Measurements from ENCODE around the gene ARHGAP8. TPM values are rescaled to one million over a fixed set of nuclear protein-coding genes. Genes with fewer than 3 reads are reported as not detected.

The ARHGAP8 gene
- total and polyA plus RNA-seq, 10 of the 15 experiments (the other 5 are each of a cell fraction or from before 2014, with no cell fraction given) = 0.33 TPM; not detected in 9

DNA sequence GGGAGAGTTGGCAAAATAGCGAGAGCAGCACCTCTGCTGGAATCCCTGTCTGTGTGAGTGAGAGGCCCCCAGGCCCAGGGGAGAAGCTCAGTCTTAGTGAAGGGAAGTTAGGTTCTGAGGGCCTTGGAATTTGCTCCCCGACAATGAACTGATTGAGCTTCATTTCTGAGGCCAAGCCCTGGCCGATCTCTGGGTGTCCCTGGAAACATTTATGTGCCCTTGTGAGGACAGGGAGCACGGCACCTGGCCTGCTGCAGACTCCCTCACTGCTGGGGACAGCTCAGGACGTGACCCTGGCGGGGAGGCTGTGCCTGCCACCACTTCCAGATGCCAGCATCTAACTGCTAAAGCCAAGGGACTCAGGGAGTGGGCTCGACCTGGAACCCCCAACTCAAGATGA lies 52.0 kb downstream of the ARHGAP8 start:
- no peak for TF ChIP-seq MYC (IDR thresholded peaks at IDR 0.05; ENCODE audit: insufficient read depth, insufficient read length, insufficient replicate concordance, low read length, severe bottlenecking)
- no peak for TF ChIP-seq NFXL1 (IDR thresholded peaks at IDR 0.05; ENCODE audit: borderline replicate concordance)
- TF ChIP-seq ASH2L (IDR thresholded peaks at IDR 0.05; ENCODE audit: borderline replicate concordance, low read depth) = no peak
- TF ChIP-seq ZBED1 (IDR thresholded peaks at IDR 0.05; ENCODE audit: borderline replicate concordance) = no peak
- no peak for TF ChIP-seq FOXM1 (IDR thresholded peaks at IDR 0.05; ENCODE audit: low read depth, low read length)
- TF ChIP-seq, protein P1, sequence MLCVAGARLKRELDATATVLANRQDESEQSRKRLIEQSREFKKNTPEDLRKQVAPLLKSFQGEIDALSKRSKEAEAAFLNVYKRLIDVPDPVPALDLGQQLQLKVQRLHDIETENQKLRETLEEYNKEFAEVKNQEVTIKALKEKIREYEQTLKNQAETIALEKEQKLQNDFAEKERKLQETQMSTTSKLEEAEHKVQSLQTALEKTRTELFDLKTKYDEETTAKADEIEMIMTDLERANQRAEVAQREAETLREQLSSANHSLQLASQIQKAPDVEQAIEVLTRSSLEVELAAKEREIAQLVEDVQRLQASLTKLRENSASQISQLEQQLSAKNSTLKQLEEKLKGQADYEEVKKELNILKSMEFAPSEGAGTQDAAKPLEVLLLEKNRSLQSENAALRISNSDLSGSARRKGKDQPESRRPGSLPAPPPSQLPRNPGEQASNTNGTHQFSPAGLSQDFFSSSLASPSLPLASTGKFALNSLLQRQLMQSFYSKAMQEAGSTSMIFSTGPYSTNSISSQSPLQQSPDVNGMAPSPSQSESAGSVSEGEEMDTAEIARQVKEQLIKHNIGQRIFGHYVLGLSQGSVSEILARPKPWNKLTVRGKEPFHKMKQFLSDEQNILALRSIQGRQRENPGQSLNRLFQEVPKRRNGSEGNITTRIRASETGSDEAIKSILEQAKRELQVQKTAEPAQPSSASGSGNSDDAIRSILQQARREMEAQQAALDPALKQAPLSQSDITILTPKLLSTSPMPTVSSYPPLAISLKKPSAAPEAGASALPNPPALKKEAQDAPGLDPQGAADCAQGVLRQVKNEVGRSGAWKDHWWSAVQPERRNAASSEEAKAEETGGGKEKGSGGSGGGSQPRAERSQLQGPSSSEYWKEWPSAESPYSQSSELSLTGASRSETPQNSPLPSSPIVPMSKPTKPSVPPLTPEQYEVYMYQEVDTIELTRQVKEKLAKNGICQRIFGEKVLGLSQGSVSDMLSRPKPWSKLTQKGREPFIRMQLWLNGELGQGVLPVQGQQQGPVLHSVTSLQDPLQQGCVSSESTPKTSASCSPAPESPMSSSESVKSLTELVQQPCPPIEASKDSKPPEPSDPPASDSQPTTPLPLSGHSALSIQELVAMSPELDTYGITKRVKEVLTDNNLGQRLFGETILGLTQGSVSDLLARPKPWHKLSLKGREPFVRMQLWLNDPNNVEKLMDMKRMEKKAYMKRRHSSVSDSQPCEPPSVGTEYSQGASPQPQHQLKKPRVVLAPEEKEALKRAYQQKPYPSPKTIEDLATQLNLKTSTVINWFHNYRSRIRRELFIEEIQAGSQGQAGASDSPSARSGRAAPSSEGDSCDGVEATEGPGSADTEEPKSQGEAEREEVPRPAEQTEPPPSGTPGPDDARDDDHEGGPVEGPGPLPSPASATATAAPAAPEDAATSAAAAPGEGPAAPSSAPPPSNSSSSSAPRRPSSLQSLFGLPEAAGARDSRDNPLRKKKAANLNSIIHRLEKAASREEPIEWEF (IDR thresholded peaks at IDR 0.05; ENCODE audit: insufficient replicate concordance, low read depth, low read length) = no peak
- TF ChIP-seq CEBPB (IDR thresholded peaks at IDR 0.05; ENCODE audit: borderline replicate concordance in 1 of 2, low read depth in 2 of 2, low read length in 2 of 2) = no peak
- TF ChIP-seq SREBF1 (IDR thresholded peaks at IDR 0.05; ENCODE audit: low read length) = no peak
- TF ChIP-seq RUNX3 (IDR thresholded peaks at IDR 0.05; ENCODE audit: low read length) = no peak
- no peak for TF ChIP-seq HDAC2 (IDR thresholded peaks at IDR 0.05)
- TF ChIP-seq BACH1 (IDR thresholded peaks at IDR 0.05; ENCODE audit: borderline replicate concordance) = no peak
- TF ChIP-seq KDM1A (IDR thresholded peaks at IDR 0.05; ENCODE audit: borderline replicate concordance) = no peak
- TF ChIP-seq SREBF2 (IDR thresholded peaks at IDR 0.05; ENCODE audit: low read length) = no peak
- TF ChIP-seq RB1 (IDR thresholded peaks at IDR 0.05; ENCODE audit: borderline replicate concordance) = no peak
- TF ChIP-seq, protein P2, sequence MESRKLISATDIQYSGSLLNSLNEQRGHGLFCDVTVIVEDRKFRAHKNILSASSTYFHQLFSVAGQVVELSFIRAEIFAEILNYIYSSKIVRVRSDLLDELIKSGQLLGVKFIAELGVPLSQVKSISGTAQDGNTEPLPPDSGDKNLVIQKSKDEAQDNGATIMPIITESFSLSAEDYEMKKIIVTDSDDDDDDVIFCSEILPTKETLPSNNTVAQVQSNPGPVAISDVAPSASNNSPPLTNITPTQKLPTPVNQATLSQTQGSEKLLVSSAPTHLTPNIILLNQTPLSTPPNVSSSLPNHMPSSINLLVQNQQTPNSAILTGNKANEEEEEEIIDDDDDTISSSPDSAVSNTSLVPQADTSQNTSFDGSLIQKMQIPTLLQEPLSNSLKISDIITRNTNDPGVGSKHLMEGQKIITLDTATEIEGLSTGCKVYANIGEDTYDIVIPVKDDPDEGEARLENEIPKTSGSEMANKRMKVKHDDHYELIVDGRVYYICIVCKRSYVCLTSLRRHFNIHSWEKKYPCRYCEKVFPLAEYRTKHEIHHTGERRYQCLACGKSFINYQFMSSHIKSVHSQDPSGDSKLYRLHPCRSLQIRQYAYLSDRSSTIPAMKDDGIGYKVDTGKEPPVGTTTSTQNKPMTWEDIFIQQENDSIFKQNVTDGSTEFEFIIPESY (IDR thresholded peaks at IDR 0.05) = no peak
- TF ChIP-seq SIN3A (IDR thresholded peaks at IDR 0.05; ENCODE audit: low read depth, low read length) = no peak
- no peak for TF ChIP-seq JUNB (IDR thresholded peaks at IDR 0.05)
- TF ChIP-seq TCF7 (IDR thresholded peaks at IDR 0.05; ENCODE audit: borderline replicate concordance) = no peak
- TF ChIP-seq RFX5 (IDR thresholded peaks at IDR 0.05; ENCODE audit: low read depth, low read length) = no peak
- no peak for TF ChIP-seq IKZF1 (conservative IDR thresholded peaks at IDR 0.05)
- ChIA-PET POLR2A (no interaction called here), SMC1A (ENCODE audit: uncharacterized antibody, unreplicated experiment) (no interaction called here), RAD21 (ENCODE audit: unreplicated experiment) (no interaction called here), CTCF (no interaction called here)
- no peaks in the 10 kb centered on the region for H3K9me3 ChIP-seq (replicated peaks; ENCODE audit: control insufficient read depth, insufficient read depth, low read length)
- no peaks in the 10 kb centered on the region for H3K36me3 ChIP-seq (ENCODE audit: control insufficient read depth in 2 of 2, insufficient read depth in 2 of 2, low read length in 1 of 2)
- H2AFZ ChIP-seq (ENCODE audit: control insufficient read depth, low read depth, low read length) = no peak overlapping the region
- in situ Hi-C loops (cut with MboI) = no loop called here
- no TSS peak for BruUV-seq (replicated peaks)
- no peaks in the 10 kb centered on the region for H3K79me2 ChIP-seq (ENCODE audit: control insufficient read depth, insufficient read depth, low read length)
- H3K4me2 ChIP-seq (ENCODE audit: control insufficient read depth, insufficient read depth) = no peak overlapping the region
- WGBS (ENCODE audit: insufficient coverage, insufficient replicate concordance, low lambda C conversion rate, missing lambda C conversion rate) = 0% methylated on average over 7 of the region's 7 CpGs
- intact Hi-C loops (cut with micrococcal nuclease; ENCODE audit: unreplicated experiment) = no loop called here
- ATAC-seq = no peak
- no peaks in the 10 kb centered on the region; the same call in 1 of the 2 replicates for H3K4me1 ChIP-seq (ENCODE audit: control insufficient read depth, insufficient read depth, low read length)
- no peak for FAIRE-seq
- H4K20me1 ChIP-seq (ENCODE audit: control insufficient read depth, insufficient read depth) = no peaks in the 10 kb centered on the region
- peaks cover 0 to 2% of the 10 kb centered on the region in 2 experiments; a peak in 2 of 4 replicates for H3K27me3 ChIP-seq (replicated peaks in 1 of 2; ENCODE audit: control insufficient read depth in 2 of 2, insufficient read depth in 2 of 2, low read length in 1 of 2)
- H3K27ac ChIP-seq (ENCODE audit: control insufficient read depth, insufficient read depth) = no peak overlapping the region
- H3K9ac ChIP-seq (ENCODE audit: control insufficient read depth, insufficient read depth, low read length) = no peak overlapping the region
- H3K4me3 ChIP-seq = no peak overlapping the region
- DNase-seq (ENCODE audit: low read depth, low spot score) = no peak

Measured in GM12878 (cell line).